CD4-positive, alpha-beta memory T cell (primary cell): ENCODE data around the gene TNFRSF18. TPM values are rescaled to one million over a fixed set of nuclear protein-coding genes. Genes with fewer than 3 reads are reported as not detected.

Experiments
- CTCF ChIA-PET: fragments of 350-600 bp; sonication (Branson Sonifier 250); formaldehyde crosslinking; loops from one replicate; lab custom pipeline; 2021; ENCODE audit warnings: inconsistent platforms; ENCODE audit not compliant: partially characterized antibody; lab: Charles Lee
- POLR2A ChIA-PET: fragments of 350-600 bp; sonication (Branson Sonifier 250); formaldehyde crosslinking; loops from one replicate; lab custom pipeline; 2021; ENCODE audit not compliant: partially characterized antibody; lab: Charles Lee
- DNase-seq, 5 donors: peaks; one replicate each; pipeline versions ENCODE4 v3.0.0 to v3.0.0-alpha.2; 2020 to 2022; ENCODE audit warnings: mixed read lengths in 1 of 5
- H3K27ac ChIP-seq: one replicate; pipeline ENCODE4 v1.7.0; 2013; ENCODE audit warnings: low read depth, low read length
- H3K27me3 ChIP-seq: 2 replicates; pipeline ENCODE4 v1.7.0; 2013; ENCODE audit warnings: mild to moderate bottlenecking, low read length, moderate library complexity; ENCODE audit not compliant: insufficient read depth
- H3K36me3 ChIP-seq: 2 replicates; pipeline ENCODE4 v1.7.0; 2013; ENCODE audit warnings: mild to moderate bottlenecking, low read length, moderate library complexity; ENCODE audit not compliant: insufficient read depth
- H3K4me1 ChIP-seq: 2 replicates; pipeline ENCODE4 v1.7.0; 2013; ENCODE audit warnings: mild to moderate bottlenecking, low read length, moderate library complexity; ENCODE audit not compliant: insufficient read depth
- H3K4me3 ChIP-seq, 2 donors: one replicate each; pipeline ENCODE4 v1.7.0; 2013; ENCODE audit warnings: low read length in 2 of 2, mild to moderate bottlenecking in 1 of 2
- H3K9me3 ChIP-seq, 2 donors: one replicate each; pipeline ENCODE4 v1.7.0; 2013; ENCODE audit warnings: low read length in 2 of 2, control low read depth in 1 of 2; ENCODE audit not compliant: control insufficient read depth in 1 of 2
- H3K27ac Mint-ChIP-seq, 7 donors: one replicate each; pipeline ENCODE4 v1.8.0; 2020 to 2021; ENCODE audit warnings: mixed read lengths in 7 of 7, mild to moderate bottlenecking in 6 of 7, inconsistent platforms in 3 of 7, moderate library complexity in 3 of 7
- H3K27me3 Mint-ChIP-seq, 2 donors: one replicate each; pipeline ENCODE4 v1.8.0; 2020 to 2021; ENCODE audit warnings: mixed read lengths in 2 of 2
- H3K36me3 Mint-ChIP-seq, 2 donors: one replicate each; pipeline ENCODE4 v1.8.0; 2020 to 2021; ENCODE audit warnings: mixed read lengths in 2 of 2, inconsistent platforms in 1 of 2, mild to moderate bottlenecking in 1 of 2
- H3K4me1 Mint-ChIP-seq, 4 donors: one replicate each; pipeline ENCODE4 v1.8.0; 2020 to 2021; ENCODE audit warnings: mixed read lengths in 4 of 4, mild to moderate bottlenecking in 1 of 4
- H3K4me3 Mint-ChIP-seq, 8 donors: one replicate each; pipeline ENCODE4 v1.8.0; 2020 to 2021; ENCODE audit warnings: mixed read lengths in 8 of 8, mild to moderate bottlenecking in 7 of 8, moderate library complexity in 6 of 8, inconsistent platforms in 3 of 8
- H3K9me3 Mint-ChIP-seq, 8 donors: one replicate each; pipeline ENCODE4 v1.8.0; 2020 to 2021; ENCODE audit warnings: mixed read lengths in 8 of 8, mild to moderate bottlenecking in 5 of 8, inconsistent platforms in 3 of 8, moderate library complexity in 1 of 8
- intact Hi-C: fragments of 100-400 bp; cut with micrococcal nuclease; formaldehyde crosslinking; loops from one replicate; pipeline ENCODE4 v1.15.1; 2023
- polyA plus RNA-seq, 2 donors: library from polyadenylated mRNA; unstranded; fragments of 300-500 nt; fragmentation: Illumina TruSeq; gene quantifications; one replicate each; pipeline ENCODE4 v1.2.3, GENCODE V29; 2021
- total RNA-seq, 2 experiments: library from RNA; stranded (reverse); gene quantifications; one replicate each; pipeline ENCODE4 v1.2.3, GENCODE V29; 2021

Gene TNFRSF18
- total and polyA plus RNA-seq, 4 experiments from 2014 or later: 8.0 to 27.1 (median 15.4) TPM

DNA sequence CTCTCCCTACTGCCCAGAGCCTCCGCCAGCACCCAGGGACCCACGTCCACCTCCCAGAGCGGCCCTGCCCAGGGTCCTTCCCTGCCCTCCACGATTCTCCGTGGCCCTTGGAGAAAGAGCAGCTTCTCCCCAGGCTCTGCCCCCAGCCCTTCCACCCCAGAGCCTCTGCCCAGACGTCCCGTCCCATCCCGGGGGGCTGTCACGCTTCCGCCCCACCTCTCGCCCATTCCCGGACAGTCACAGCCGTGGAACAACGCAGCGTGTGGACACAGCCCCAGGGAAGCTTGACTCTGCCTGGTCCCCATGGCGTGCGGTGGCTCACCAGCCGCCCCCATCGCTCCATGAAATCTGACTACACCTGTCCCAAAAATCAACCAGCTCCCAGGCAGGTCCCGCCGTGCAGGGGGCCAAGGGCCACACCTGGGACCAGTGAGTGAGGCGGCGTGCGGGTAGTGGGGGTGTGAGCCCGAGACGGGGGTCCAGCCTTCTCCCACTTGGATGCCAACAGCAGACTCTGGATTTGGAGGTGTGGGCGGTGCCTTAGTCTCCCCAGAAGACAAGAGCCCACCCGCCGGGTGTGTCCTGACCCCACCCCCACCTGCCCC, 45.2 kb downstream of the TNFRSF18 start:
- H3K36me3 Mint-ChIP-seq: peaks cover 0 to 1% of the 10 kb centered on the region in 2 donors
- POLR2A ChIA-PET: no interaction called here

DNA sequence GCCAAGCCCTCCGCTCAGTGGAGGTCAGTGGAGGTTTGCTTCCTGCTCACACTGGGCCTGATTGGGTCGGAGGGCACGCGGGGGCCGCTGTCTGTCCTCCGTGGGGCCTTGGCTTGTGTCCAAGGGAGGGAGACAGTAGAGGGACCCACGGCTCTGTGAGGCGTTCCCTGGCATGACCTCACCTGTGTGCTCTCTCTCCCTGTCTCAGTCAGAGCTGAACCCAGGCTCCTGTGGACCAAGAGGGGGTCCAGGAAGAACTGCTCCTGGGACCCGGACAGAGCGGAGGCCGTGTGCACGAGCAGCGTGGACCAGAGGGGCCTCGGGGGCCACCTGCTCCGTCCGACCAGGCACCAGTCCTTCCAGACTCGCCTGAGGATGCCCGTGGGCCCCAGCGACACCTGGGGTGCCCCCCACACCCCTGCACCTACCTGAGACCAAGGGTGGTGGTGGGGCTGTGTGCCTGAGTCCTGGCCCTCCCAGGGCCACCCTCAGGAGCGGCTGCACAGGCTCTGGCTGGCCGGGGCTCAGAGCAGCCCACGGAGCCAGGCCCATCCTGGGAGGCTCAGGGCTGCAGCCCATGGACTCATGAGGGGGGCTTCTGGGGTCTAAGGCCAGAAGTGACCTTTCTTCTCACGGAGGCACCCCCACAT, 46.0 kb downstream of the TNFRSF18 start:
- Histone ChIP-seq H3K27ac (no peak overlapping the region), H3K9me3 (no peaks in the 10 kb centered on the region), H3K36me3 (no peaks in the 10 kb centered on the region), H3K4me3 (no peak overlapping the region), H3K27me3 (no peaks in the 10 kb centered on the region), H3K4me1 (peaks cover 8% of the 10 kb centered on the region)
- ChIA-PET CTCF (no interaction called here), POLR2A (no interaction called here)
- no peak for DNase-seq
- Mint-ChIP-seq H3K9me3 (peaks cover 0 to 5% (median 0%) of the 10 kb centered on the region in 8 donors), H3K4me1 (peaks cover 0 to 6% (median 0%) of the 10 kb centered on the region in 4 donors), H3K36me3 (peaks cover 0 to 1% of the 10 kb centered on the region in 2 donors), H3K27ac (peak overlapping the region in 1 of 7 donors; percentile 73), H3K4me3 (no peak overlapping the region), H3K27me3 (peaks cover 1 to 3% of the 10 kb centered on the region in 2 donors)
- intact Hi-C loops: no loop called here

More for the DNA sequence above, 45.2 kb downstream of the TNFRSF18 start:
- DNase-seq: no peak
- H3K27me3 Mint-ChIP-seq: peaks cover 1 to 3% of the 10 kb centered on the region in 2 donors
- peaks cover 0 to 6% (median under 1%) of the 10 kb centered on the region in 4 donors for H3K4me1 Mint-ChIP-seq
- Histone ChIP-seq H3K36me3 (no peaks in the 10 kb centered on the region), H3K4me3 (no peak overlapping the region), H3K27ac (no peak overlapping the region), H3K4me1 (peaks cover 8% of the 10 kb centered on the region), H3K9me3 (no peaks in the 10 kb centered on the region), H3K27me3 (no peaks in the 10 kb centered on the region)
- CTCF ChIA-PET: no interaction called here
- H3K4me3 Mint-ChIP-seq: no peak overlapping the region
- intact Hi-C loops: no loop called here
- no peak overlapping the region for H3K27ac Mint-ChIP-seq
- H3K9me3 Mint-ChIP-seq: no peaks in the 10 kb centered on the region

DNA sequence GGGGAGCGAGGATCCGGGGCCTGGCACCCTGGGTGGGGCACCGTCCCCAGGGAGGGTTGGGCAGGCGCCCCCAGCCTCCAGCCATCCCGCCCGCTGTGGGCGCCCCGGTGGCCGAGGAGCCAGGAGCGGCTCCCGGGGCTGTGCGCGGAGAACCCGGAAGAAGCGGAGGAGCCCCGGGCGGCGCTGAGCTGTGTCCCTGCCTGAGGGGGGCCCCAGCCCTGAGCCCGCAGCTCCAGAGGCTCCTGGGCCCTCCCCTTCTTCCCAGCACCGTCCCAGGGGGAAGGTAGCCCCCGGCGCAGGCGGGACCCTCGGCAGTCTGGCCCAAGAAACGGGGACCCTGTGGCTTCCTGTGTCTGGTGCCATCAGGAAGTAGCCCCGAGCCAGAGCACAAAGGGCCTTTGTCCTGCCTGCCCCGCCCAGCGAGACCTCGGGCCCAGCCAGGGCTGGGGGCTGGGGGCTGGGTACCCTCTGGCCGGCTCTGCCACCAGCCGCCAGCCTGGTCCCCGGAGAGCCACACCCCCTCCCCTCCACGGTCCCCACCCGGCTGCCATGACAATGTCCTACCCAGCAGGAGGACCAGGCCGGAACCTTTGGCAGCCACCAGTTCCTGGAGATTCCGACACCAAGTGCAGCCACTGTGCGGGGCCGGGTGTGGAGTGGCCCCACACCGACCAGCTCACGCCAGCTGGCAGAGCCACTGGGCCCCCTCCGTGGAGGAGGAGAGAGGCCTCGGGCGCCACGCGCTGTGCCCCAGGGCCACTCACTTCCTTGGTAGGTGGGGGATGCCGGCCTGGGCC, 48.3 kb downstream of the TNFRSF18 start:
- peaks cover 0 to 3% of the 10 kb centered on the region in 2 donors for H3K9me3 ChIP-seq
- peaks cover 8% of the 10 kb centered on the region for H3K4me1 ChIP-seq
- Mint-ChIP-seq H3K27me3 (no peaks in the 10 kb centered on the region), H3K9me3 (peaks cover 2 to 26% (median 11%) of the 10 kb centered on the region in 8 donors), H3K4me1 (peaks cover 0 to 8% (median under 1%) of the 10 kb centered on the region in 4 donors), H3K4me3 (peak overlapping the region in 5 of 8 donors; percentile 21 to 70 (median 63)), H3K27ac (peak overlapping the region in 1 of 7 donors; percentile 30), H3K36me3 (peaks cover 0 to 1% of the 10 kb centered on the region in 2 donors)
- POLR2A ChIA-PET: interaction anchor here (0.6 to 2.8 kb wide), 16 partner anchors 10 to 665 kb away, joined by 3 to 17 read pairs (median 4); partner anchors contain the start of genes B3GALT6, ISG15, SDF4 and TNFRSF18
- H3K27ac ChIP-seq: peak overlapping the region; percentile 86
- CTCF ChIA-PET: interaction anchor here (1.1 to 1.6 kb wide), 2 partner anchors 36 to 71 kb away, joined by 3 to 4 read pairs; no protein-coding TSS in a partner anchor
- intact Hi-C loops: loop anchor here (5.0 kb wide), 1 partner anchor 49 kb away; the partner anchor contains the start of gene TNFRSF18
- no peaks in the 10 kb centered on the region for H3K36me3 ChIP-seq
- H3K4me3 ChIP-seq: peak overlapping the region; percentile 56 to 78
- peak in 4 of 5 donors; percentile 26 to 45 (median 34) for DNase-seq
- H3K27me3 ChIP-seq: no peaks in the 10 kb centered on the region

DNA sequence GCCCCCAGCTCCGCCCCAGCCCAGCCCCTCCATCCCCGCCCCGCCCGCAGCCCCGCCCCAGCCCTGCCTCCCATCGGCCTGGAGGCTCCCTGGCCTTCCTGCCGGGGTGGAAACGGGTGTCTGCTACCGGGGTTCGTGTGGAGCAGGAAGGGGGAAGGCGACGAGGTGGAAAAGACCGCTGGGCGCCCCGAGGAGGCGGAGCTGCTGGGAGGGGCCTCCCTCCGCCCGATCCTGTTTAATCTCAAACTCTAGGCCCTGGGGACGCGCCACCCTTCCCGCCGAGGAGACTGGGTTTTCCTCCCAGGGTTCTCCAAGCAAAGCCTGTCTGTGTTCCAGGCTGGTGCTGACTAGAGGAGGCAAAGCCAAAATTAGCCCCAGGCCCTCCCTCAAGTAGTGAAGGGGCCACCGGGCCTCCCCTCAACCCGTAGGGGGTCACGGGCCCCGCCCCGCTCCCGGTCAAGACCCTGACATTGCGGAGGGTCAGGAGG, 48.9 kb downstream of the TNFRSF18 start:
- Histone ChIP-seq H3K36me3 (no peaks in the 10 kb centered on the region), H3K4me1 (peaks cover 8% of the 10 kb centered on the region), H3K27me3 (no peaks in the 10 kb centered on the region), H3K9me3 (peaks cover 0 to 5% of the 10 kb centered on the region in 2 donors), H3K27ac (peak overlapping the region; percentile 86), H3K4me3 (peak overlapping the region; percentile 56 to 78)
- H3K36me3 Mint-ChIP-seq: peaks cover 0 to 1% of the 10 kb centered on the region in 2 donors
- ChIA-PET CTCF (no interaction called here), POLR2A (interaction anchor here (0.6 to 2.8 kb wide), 12 partner anchors 11 to 242 kb away, joined by 3 to 17 read pairs (median 4); partner anchors contain the start of genes B3GALT6, ISG15, SDF4 and TNFRSF18)
- peak overlapping the region; percentile 63 to 87 (median 79) for H3K4me3 Mint-ChIP-seq
- H3K4me1 Mint-ChIP-seq: peaks cover 0 to 14% (median 3%) of the 10 kb centered on the region in 4 donors
- peaks cover 5 to 33% (median 17%) of the 10 kb centered on the region in 8 donors for H3K9me3 Mint-ChIP-seq
- peak overlapping the region; percentile 58 to 90 (median 77) for H3K27ac Mint-ChIP-seq
- peak; percentile 41 to 71 (median 48) for DNase-seq
- intact Hi-C loops: loop anchor here (5.0 kb wide), 1 partner anchor 50 kb away; the partner anchor contains the start of gene TNFRSF18
- no peaks in the 10 kb centered on the region for H3K27me3 Mint-ChIP-seq

DNA sequence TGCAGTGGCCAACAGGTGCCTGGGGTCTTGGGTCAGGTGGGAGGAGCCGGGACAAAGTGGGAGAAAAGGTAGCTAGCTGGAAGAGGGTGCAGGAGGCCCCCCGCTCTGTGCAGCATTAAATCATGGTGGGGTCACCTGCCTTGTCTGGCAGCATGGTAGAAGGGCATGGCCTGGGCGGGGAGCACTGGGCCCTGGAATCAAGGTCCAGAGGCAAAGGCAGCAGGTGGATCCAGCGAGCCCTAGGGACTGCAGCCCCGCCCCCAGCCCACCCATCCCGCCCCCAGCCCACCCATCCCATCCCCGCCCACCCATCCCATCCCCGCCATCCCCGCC, 49.4 kb downstream of the TNFRSF18 start:
- CTCF ChIA-PET: no interaction called here
- H3K4me1 ChIP-seq: peaks cover 8% of the 10 kb centered on the region
- H3K9me3 ChIP-seq: peaks cover 0 to 5% of the 10 kb centered on the region in 2 donors
- no peaks in the 10 kb centered on the region for H3K27me3 ChIP-seq
- no peak for DNase-seq
- H3K9me3 Mint-ChIP-seq: peaks cover 5 to 34% (median 20%) of the 10 kb centered on the region in 8 donors
- no peaks in the 10 kb centered on the region for H3K27me3 Mint-ChIP-seq
- H3K4me1 Mint-ChIP-seq: peaks cover 0 to 14% (median 4%) of the 10 kb centered on the region in 4 donors
- intact Hi-C loops: loop anchor here (5.0 kb wide), 1 partner anchor 50 kb away; the partner anchor contains the start of gene TNFRSF18
- peaks cover 0 to 1% of the 10 kb centered on the region in 2 donors for H3K36me3 Mint-ChIP-seq
- no peaks in the 10 kb centered on the region for H3K36me3 ChIP-seq
- peak overlapping the region in 4 of 7 donors; percentile 12 to 58 (median 50) for H3K27ac Mint-ChIP-seq
- peak overlapping the region in 7 of 8 donors; percentile 9 to 81 (median 43) for H3K4me3 Mint-ChIP-seq
- POLR2A ChIA-PET: interaction anchor here (1.5 to 2.8 kb wide), 5 partner anchors 11 to 117 kb away, joined by 4 to 17 read pairs (median 4); partner anchors contain the start of genes B3GALT6, SDF4, TNFRSF18 and UBE2J2
- no peak overlapping the region for H3K27ac ChIP-seq
- no peak overlapping the region for H3K4me3 ChIP-seq

DNA sequence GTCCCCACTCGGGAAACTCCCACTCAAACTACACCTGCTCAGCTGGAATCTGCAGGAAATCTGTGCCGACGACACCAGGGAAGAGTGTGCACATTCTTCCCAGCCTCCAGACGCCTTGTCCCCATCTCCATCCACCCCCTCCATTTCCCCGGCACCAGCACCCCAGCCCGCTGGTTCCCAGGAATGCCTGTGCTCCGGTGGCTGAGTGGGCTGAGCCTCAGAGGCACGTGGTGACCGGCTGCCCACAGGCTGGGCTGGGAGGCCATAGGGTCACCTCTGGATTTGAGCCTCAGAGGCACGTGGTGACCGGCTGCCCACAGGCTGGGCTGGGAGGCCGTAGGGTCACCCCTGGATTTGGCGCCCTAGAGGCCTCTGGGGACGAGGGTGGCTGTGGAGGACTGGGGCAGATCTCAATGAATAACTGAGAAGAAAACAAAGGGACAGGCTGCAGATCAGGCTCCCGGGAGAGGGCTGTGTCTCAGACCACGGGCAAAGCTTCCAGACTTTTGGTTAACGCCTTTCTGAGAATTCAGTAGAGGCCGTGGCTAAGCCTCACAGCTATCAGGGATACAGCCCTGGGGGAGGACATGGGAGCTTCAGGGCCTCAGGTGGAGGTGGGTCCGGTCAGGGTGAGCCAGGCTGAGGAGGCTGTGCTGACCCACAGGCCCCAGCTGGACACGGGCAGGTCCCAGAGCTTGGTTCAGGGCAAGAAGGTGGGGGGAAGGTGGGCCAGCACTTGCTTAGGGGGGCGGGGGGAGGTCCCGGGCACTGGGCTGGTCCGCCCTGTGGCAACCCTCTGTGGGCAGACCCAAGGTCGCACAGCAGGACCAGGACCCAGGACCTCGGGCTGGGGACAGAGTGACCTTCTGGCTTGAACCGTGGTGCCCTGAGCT, 50.0 kb downstream of the TNFRSF18 start:
- CTCF ChIA-PET: no interaction called here
- peak overlapping the region; percentile 8 to 81 (median 56) for H3K4me3 Mint-ChIP-seq
- Histone ChIP-seq H3K27ac (no peak overlapping the region), H3K4me3 (no peak overlapping the region), H3K36me3 (no peaks in the 10 kb centered on the region), H3K27me3 (no peaks in the 10 kb centered on the region), H3K4me1 (peaks cover 8% of the 10 kb centered on the region), H3K9me3 (peaks cover 0 to 5% of the 10 kb centered on the region in 2 donors)
- H3K27me3 Mint-ChIP-seq: no peaks in the 10 kb centered on the region
- H3K27ac Mint-ChIP-seq: peak overlapping the region in 6 of 7 donors; percentile 57 to 85 (median 62)
- POLR2A ChIA-PET: interaction anchor here (1.5 to 2.8 kb wide), 4 partner anchors 51 to 118 kb away, joined by 3 to 17 read pairs (median 8); partner anchors contain the start of genes B3GALT6, SDF4, TNFRSF18 and UBE2J2
- peak in 1 of 5 donors; percentile 36 for DNase-seq
- H3K36me3 Mint-ChIP-seq: peaks cover 0 to 1% of the 10 kb centered on the region in 2 donors
- intact Hi-C loops: loop anchor here (5.0 kb wide), 1 partner anchor 51 kb away; the partner anchor contains the start of gene TNFRSF18
- H3K9me3 Mint-ChIP-seq: peaks cover 5 to 34% (median 20%) of the 10 kb centered on the region in 8 donors
- H3K4me1 Mint-ChIP-seq: peaks cover 0 to 14% (median 4%) of the 10 kb centered on the region in 4 donors
